PFSK-1 (cell line): ENCODE results near the gene CDC42EP2.

Experiments
- FOXP2 ChIP-seq: optimal IDR thresholded peaks from 2 replicates; pipeline ENCODE3; 2011; ENCODE audit warnings: borderline replicate concordance, control low read depth, inconsistent platforms; ENCODE audit not compliant: insufficient read depth; ENCODE audit errors: extremely low read length, extremely low read depth
- POLR2AphosphoS5 ChIP-seq: IDR thresholded peaks from 2 replicates; pipeline ENCODE4 v1.6.1; 2012; ENCODE audit warnings: low read depth, mild to moderate bottlenecking, control low read depth, low read length, moderate library complexity
- REST ChIP-seq, 2 experiments: IDR thresholded peaks; 2 replicates each; pipeline versions ENCODE4 v1.6.1 to v1.8.0; 2011 to 2012; ENCODE audit warnings: low read depth in 2 of 2, low read length in 2 of 2, control low read depth in 1 of 2, inconsistent platforms in 1 of 2, mild to moderate bottlenecking in 1 of 2, moderate library complexity in 1 of 2; ENCODE audit not compliant: insufficient read depth in 1 of 2
- SIN3A ChIP-seq: IDR thresholded peaks from 2 replicates; pipeline ENCODE4 v1.6.1; 2012; ENCODE audit warnings: mild to moderate bottlenecking, low read length, moderate library complexity, borderline replicate concordance; ENCODE audit not compliant: insufficient read depth
- TAF1 ChIP-seq: IDR thresholded peaks from 2 replicates; pipeline ENCODE4 v1.6.1; 2012; ENCODE audit warnings: low read length, control low read depth, borderline replicate concordance; ENCODE audit not compliant: insufficient read depth

CDC42EP2 gene

GRCh38 chr11:65362320-65362931, 47.8 kb downstream of the CDC42EP2 start:
- TF ChIP-seq FOXP2 (no peak), POLR2AphosphoS5 (no peak), SIN3A (no peak), TAF1 (no peak), REST (IDR thresholded peaks at IDR 0.05; ENCODE audit: insufficient read depth in 1 of 2, low read depth in 2 of 2, low read length in 2 of 2) (no peak)

DNA sequence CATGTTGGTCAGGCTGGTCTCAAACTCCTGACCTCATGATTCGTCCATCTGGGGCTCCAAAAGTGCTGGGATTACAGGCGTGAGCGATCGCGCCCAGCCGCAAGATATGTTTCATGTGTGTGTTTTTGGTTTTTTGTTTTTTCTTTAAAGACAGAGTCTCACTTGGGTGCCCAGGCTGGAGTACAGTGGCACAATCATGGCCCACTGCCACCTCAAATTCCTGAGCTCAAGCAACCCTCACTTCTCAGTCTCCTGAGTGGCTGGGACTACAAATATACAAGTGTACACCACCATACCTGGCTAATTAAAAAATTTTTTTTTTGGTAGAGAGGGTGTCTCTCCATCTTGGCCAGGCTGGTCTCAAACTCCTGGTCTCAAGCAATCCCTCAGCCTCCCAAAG, 48.3 kb downstream of the CDC42EP2 start:
- TF ChIP-seq TAF1, result no peak
- TF ChIP-seq REST (IDR thresholded peaks at IDR 0.05; ENCODE audit: insufficient read depth in 1 of 2, low read depth in 2 of 2, low read length in 2 of 2), result no peak
- TF ChIP-seq SIN3A, result no peak

DNA sequence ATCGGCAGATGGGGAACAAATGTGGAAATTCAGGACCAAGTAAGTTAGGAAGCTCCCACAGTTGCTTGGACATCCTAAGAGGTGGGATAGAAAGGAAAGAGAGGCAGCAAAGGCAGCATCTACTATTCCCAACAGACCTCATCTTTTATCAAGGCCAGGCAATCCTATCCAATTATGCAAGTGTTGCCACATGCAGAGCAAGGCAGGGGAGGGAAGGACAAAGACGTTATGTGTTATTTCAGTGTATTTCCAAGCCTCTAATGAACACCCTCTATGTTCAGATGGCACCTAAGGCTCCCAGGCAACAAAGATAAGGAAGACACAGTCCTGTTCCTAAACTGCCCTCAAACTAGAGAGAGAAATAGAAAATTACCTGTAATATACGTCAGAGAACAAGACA, 49.1 kb downstream of the CDC42EP2 start:
- TF ChIP-seq POLR2AphosphoS5, result no peak
- TF ChIP-seq SIN3A, result no peak
- no peak for TF ChIP-seq REST (IDR thresholded peaks at IDR 0.05; ENCODE audit: insufficient read depth in 1 of 2, low read depth in 2 of 2, low read length in 2 of 2)
- no peak for TF ChIP-seq FOXP2
- no peak for TF ChIP-seq TAF1

DNA sequence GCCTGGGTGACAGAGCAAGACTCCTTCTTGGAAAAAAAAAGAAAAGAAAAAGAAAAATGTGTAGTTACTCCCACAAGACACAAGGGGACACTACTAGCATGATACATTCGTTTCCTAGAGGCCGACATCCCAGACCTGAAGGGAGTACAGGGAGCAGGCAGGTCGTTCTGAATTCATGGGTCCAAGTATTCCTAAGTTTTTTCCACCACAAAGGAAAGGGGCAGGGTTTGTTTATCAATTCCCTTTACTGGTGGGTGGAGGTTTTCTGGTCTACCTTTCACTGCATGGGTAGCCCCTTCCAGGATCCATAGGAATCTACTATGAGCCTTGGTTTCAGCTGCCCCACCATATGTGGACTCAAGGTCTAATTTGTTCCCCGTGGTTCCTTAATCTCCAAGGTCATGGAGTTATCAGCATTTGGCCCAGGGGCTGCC, 51.7 kb downstream of the CDC42EP2 start:
- TF ChIP-seq FOXP2 (no peak), TAF1 (no peak), POLR2AphosphoS5 (no peak), SIN3A (no peak), REST (IDR thresholded peaks at IDR 0.05; ENCODE audit: insufficient read depth in 1 of 2, low read depth in 2 of 2, low read length in 2 of 2) (no peak)

DNA sequence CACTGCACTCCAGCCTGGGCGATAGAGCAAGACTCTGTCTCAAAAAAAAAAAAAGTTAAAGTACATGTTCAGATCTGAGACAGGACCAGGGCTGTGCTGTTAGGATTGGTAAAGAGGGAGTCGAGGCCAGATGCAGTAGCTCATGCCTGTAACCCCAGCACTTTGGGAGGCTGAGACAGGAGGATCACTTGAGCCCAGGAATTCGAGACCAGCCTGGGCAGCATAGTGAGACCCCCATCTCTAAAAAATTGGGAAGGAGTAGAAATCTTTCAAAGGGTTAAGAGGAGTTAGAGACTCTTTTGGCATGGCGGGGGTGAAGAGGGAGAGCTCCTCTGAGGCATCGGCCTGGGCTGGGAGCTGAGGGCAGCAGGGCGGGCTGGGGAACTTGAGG, 56.0 kb downstream of the CDC42EP2 start:
- TF ChIP-seq SIN3A, result no peak
- TF ChIP-seq REST (IDR thresholded peaks at IDR 0.05; ENCODE audit: insufficient read depth in 1 of 2, low read depth in 2 of 2, low read length in 2 of 2), result no peak
- no peak for TF ChIP-seq POLR2AphosphoS5
- no peak for TF ChIP-seq FOXP2
- no peak for TF ChIP-seq TAF1
